OCI-LY1 (cell line): ENCODE measurements around the gene ADSL.

Experiments used
- H2AFZ ChIP-seq: fragments of 200-600 bp; sonication (generic), shearing (Covaris generic); 2 replicates; pipeline ENCODE4 v1.6.0; 2014; ENCODE audit warnings: antibody characterized with exemption, mild to moderate bottlenecking, low read length
- H3F3A ChIP-seq: fragments of 200-600 bp; sonication (generic), shearing (Covaris generic); 2 replicates; pipeline ENCODE4 v1.6.0; 2014; ENCODE audit warnings: mild to moderate bottlenecking, antibody characterized with exemption, low read length, moderate library complexity; ENCODE audit not compliant: insufficient read depth
- H3K27ac ChIP-seq: fragments of 200-600 bp; sonication (generic); 2 replicates; pipeline ENCODE4 v1.5.1; 2014; ENCODE audit warnings: low read length, mixed run types, mild to moderate bottlenecking, low read depth; ENCODE audit not compliant: poor library complexity, severe bottlenecking
- H3K27me3 ChIP-seq: fragments of 200-600 bp; sonication (generic); 2 replicates; pipeline ENCODE4 v1.6.0; 2014; ENCODE audit warnings: antibody characterized with exemption, mild to moderate bottlenecking, low read length, moderate library complexity; ENCODE audit not compliant: insufficient read depth
- H3K36me3 ChIP-seq: fragments of 200-600 bp; sonication (generic); 2 replicates; pipeline ENCODE4 v1.6.1; 2014; ENCODE audit warnings: mild to moderate bottlenecking, antibody characterized with exemption, low read length, moderate library complexity, mixed read lengths; ENCODE audit not compliant: insufficient read depth
- H3K4me1 ChIP-seq: fragments of 200-600 bp; sonication (generic); 2 replicates; pipeline ENCODE4 v1.5.1; 2014; ENCODE audit warnings: mild to moderate bottlenecking, low read length, moderate library complexity; ENCODE audit not compliant: insufficient read depth, severe bottlenecking
- H3K4me2 ChIP-seq: fragments of 200-600 bp; sonication (generic), shearing (Covaris generic); 2 replicates; pipeline ENCODE4 v1.6.1; 2014; ENCODE audit warnings: low read length
- H3K4me3 ChIP-seq: fragments of 200-600 bp; sonication (generic); 2 replicates; pipeline ENCODE4 v1.5.1; 2014; ENCODE audit warnings: low read length, low read depth, mild to moderate bottlenecking, mixed read lengths; ENCODE audit not compliant: poor library complexity, severe bottlenecking
- H3K79me2 ChIP-seq: fragments of 200-600 bp; shearing (Covaris generic); 2 replicates; pipeline ENCODE4 v1.6.1; 2016; ENCODE audit warnings: mixed run types, low read length, mixed read lengths; ENCODE audit not compliant: insufficient read depth
- H3K9ac ChIP-seq: fragments of 200-600 bp; sonication (generic), shearing (Covaris generic); 2 replicates; pipeline ENCODE4 v1.6.1; 2014; ENCODE audit warnings: mild to moderate bottlenecking, low read length, mixed read lengths
- H3K9me2 ChIP-seq: fragments of 200-600 bp; sonication (generic), shearing (Covaris generic); 2 replicates; pipeline ENCODE4 v1.6.1; 2014; ENCODE audit warnings: low read depth, mild to moderate bottlenecking, low read length, mixed read lengths
- H3K9me3 ChIP-seq: fragments of 200-600 bp; shearing (Covaris generic); 2 replicates; pipeline ENCODE4 v1.6.1; 2014; ENCODE audit warnings: low read length, mixed read lengths
- H4K20me1 ChIP-seq: fragments of 200-600 bp; sonication (generic), shearing (Covaris generic); 2 replicates; pipeline ENCODE4 v1.6.0; 2016; ENCODE audit warnings: mild to moderate bottlenecking, low read length; ENCODE audit not compliant: insufficient read depth
- CTCF ChIP-seq: fragments of 200-600 bp; sonication (generic), shearing (Covaris generic); IDR thresholded peaks from 2 replicates; pipeline ENCODE4 v1.5.1; 2017; ENCODE audit warnings: mild to moderate bottlenecking, antibody characterized with exemption, low read length, moderate library complexity, mixed read lengths
- EZH2 ChIP-seq: fragments of 200-600 bp; sonication (generic), shearing (Covaris generic); IDR thresholded peaks from 2 replicates; pipeline ENCODE4 v1.8.0; 2017; ENCODE audit warnings: borderline replicate concordance, mixed run types, mild to moderate bottlenecking, antibody characterized with exemption, low read length, moderate library complexity, mixed read lengths

The ADSL gene

GRCh38 chr22:40312050-40312449 is 34.2 kb upstream of the ADSL start:
- Histone ChIP-seq H4K20me1 (no peaks in the 10 kb centered on the region), H3K79me2 (no peaks in the 10 kb centered on the region), H3K4me2 (no peak overlapping the region), H3K27ac (no peak overlapping the region), H3K4me1 (no peaks in the 10 kb centered on the region), H3K9ac (no peak overlapping the region), H3K9me2 (no peaks in the 10 kb centered on the region), H2AFZ (no peak overlapping the region), H3K9me3 (no peaks in the 10 kb centered on the region), H3K4me3 (no peak overlapping the region), H3F3A (no peaks in the 10 kb centered on the region), H3K36me3 (peaks cover 100% of the 10 kb centered on the region), H3K27me3 (no peaks in the 10 kb centered on the region)
- no peak for TF ChIP-seq EZH2
- no peak for TF ChIP-seq CTCF

GRCh38 chr22:40313007-40313406 is 33.3 kb upstream of the ADSL start:
- no peak overlapping the region for H3K9ac ChIP-seq
- H3K27me3 ChIP-seq: no peaks in the 10 kb centered on the region
- H3K27ac ChIP-seq: no peak overlapping the region
- H3K36me3 ChIP-seq: peaks cover 100% of the 10 kb centered on the region
- no peak overlapping the region for H3K4me2 ChIP-seq
- H2AFZ ChIP-seq: no peak overlapping the region
- H3K9me3 ChIP-seq: no peaks in the 10 kb centered on the region
- H4K20me1 ChIP-seq: no peaks in the 10 kb centered on the region
- no peaks in the 10 kb centered on the region for H3K9me2 ChIP-seq
- no peak for TF ChIP-seq CTCF
- no peak for TF ChIP-seq EZH2
- H3F3A ChIP-seq: no peaks in the 10 kb centered on the region
- H3K4me1 ChIP-seq: no peaks in the 10 kb centered on the region
- no peak overlapping the region for H3K4me3 ChIP-seq
- no peaks in the 10 kb centered on the region for H3K79me2 ChIP-seq

- no peaks in the 10 kb centered on the region for H4K20me1 ChIP-seq
- H3K9me2 ChIP-seq: no peaks in the 10 kb centered on the region
- no peak overlapping the region for H3K9ac ChIP-seq
- TF ChIP-seq CTCF (no peak), EZH2 (no peak)
- no peak overlapping the region for H3K27ac ChIP-seq
- H3K27me3 ChIP-seq: no peaks in the 10 kb centered on the region
- H2AFZ ChIP-seq: no peak overlapping the region
- H3K79me2 ChIP-seq: no peaks in the 10 kb centered on the region
- no peaks in the 10 kb centered on the region for H3K4me1 ChIP-seq
- H3F3A ChIP-seq: no peaks in the 10 kb centered on the region
- no peak overlapping the region for H3K4me3 ChIP-seq
- peaks cover 97% of the 10 kb centered on the region for H3K36me3 ChIP-seq
- no peaks in the 10 kb centered on the region for H3K9me3 ChIP-seq
- H3K4me2 ChIP-seq: no peak overlapping the region
These were observed 32.3 kb upstream of the ADSL start for GRCh38 chr22:40314041-40314440.
